Gastroesophageal sphincter (tissue), 4 donors: ENCODE results near the gene HSPBAP1. TPM values are rescaled to one million over a fixed set of nuclear protein-coding genes. Genes with fewer than 3 reads are reported as not detected.
A peak's percentile ranks its signal among the peaks of the same experiment; 100 is the strongest.

Experiments
- ATAC-seq: fragments of 150-250 bp; one replicate; pipeline ENCODE4 v1.9.1; 2016; ENCODE audit warnings: mild to moderate bottlenecking, moderate library complexity
- H3K27ac ChIP-seq, 4 donors: fragments of 200-600 bp; sonication (generic) in 3 of 4; 1 replicate in 3 of 4; 2 replicates in 1 of 4; pipeline ENCODE4 v1.5.1; 2016 to 2019
- H3K27me3 ChIP-seq: fragments of 200-600 bp; sonication (generic); one replicate; pipeline ENCODE4 v1.5.1; 2019
- H3K36me3 ChIP-seq, 2 donors: fragments of 200-600 bp; sonication (generic); one replicate each; pipeline ENCODE4 v1.5.1; 2019; ENCODE audit warnings: control low read depth in 1 of 2
- H3K4me1 ChIP-seq, 3 donors: fragments of 200-600 bp; sonication (generic); 1 replicate in 2 of 3; 2 replicates in 1 of 3; pipeline ENCODE4 v1.5.1; 2016 to 2019; ENCODE audit warnings: control low read depth in 2 of 3
- H3K4me3 ChIP-seq, 2 donors: fragments of 200-600 bp; sonication (generic); one replicate each; pipeline ENCODE4 v1.5.1; 2019; ENCODE audit warnings: mild to moderate bottlenecking in 1 of 2, moderate library complexity in 1 of 2
- H3K9me3 ChIP-seq, 3 donors: fragments of 200-600 bp; sonication (generic); one replicate each; pipeline ENCODE4 v1.5.1; 2017 to 2019; ENCODE audit warnings: control low read depth in 2 of 3
- EP300 ChIP-seq: sonication (generic); formaldehyde crosslinking; IDR thresholded peaks from one replicate; pipeline ENCODE4 v1.6.1; 2017; ENCODE audit warnings: antibody characterized with exemption, mild to moderate bottlenecking
- POLR2A ChIP-seq, 2 donors: fragments of 450-650 bp; IDR thresholded peaks; one replicate each; pipeline ENCODE4 v1.6.1; 2017; ENCODE audit warnings: antibody characterized with exemption in 2 of 2, mild to moderate bottlenecking in 2 of 2, moderate library complexity in 1 of 2
- POLR2AphosphoS5 ChIP-seq: sonication (generic); formaldehyde crosslinking; IDR thresholded peaks from one replicate; pipeline ENCODE4 v1.6.1; 2017; ENCODE audit warnings: antibody characterized with exemption
- WGBS, 2 donors: methylation state at CpG; one replicate each; pipeline ENCODE4 v1.1.5; 2018; ENCODE audit warnings: low coverage in 1 of 2; 5-methylcytosine and 5-hydroxymethylcytosine counted together
- total RNA-seq, 4 donors: library from RNA; depleted of rRNA; stranded (reverse); fragments of >200 nt; gene quantifications; one replicate each; pipeline ENCODE4 v1.1.0, GENCODE V29; 2016
- TF ChIP-seq, protein P1 (sequence below), 4 experiments: fragments of 200-600 bp in 2 of 4; fragments of 450-650 bp in 2 of 4; sonication (generic) in 1 of 4; IDR thresholded peaks; one replicate each; pipeline ENCODE4 v1.5.1; 2017 to 2019; ENCODE audit warnings: antibody characterized with exemption in 4 of 4, mild to moderate bottlenecking in 2 of 4, moderate library complexity in 2 of 4

The HSPBAP1 gene
- total RNA-seq, 4 donors from 2014 or later, result 7.0 to 18.5 (median 9.6) TPM

DNA sequence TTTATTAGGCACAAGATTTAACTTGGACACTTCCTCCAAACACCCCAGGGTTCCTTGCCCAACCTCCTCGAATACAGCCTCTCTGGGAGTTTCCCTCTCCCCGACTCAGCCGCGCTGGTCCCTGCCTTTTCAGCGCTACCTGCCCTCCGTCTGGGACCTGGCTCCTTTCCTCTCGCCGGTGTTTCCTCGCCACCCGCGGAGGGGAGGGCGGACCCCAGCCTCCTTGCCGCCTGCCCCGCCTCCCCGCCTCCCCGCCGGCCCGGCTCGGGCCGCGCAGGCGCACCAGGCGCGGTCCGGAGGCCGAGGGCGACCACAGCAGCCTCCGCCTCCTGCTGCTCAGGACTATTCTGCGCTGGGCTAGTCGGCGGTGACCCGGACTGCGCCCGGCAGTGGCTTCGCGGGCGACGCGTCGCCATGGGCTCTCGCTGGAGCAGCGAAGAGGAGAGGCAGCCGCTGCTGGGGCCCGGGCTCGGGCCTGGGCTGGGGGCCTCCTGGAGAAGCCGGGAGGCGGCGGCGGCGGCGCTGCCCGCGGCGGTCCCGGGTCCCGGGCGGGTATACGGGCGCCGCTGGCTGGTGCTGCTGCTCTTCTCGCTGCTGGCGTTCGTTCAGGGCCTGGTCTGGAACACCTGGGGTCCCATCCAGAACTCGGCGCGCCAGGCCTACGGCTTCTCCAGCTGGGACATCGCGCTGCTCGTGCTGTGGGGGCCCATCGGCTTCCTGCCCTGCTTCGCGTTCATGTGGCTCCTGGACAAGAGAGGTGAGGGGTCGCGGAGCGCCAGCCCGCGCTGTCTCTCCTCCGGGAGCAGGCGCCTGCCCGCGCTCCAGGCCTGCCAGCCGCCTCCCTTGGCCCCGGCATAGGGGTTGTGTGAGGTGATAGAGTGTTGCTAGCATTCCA lies 1.4 kb upstream of the HSPBAP1 start, which contains the start of gene SLC49A4:
Gene SLC49A4, plus strand, starts transcription at position 291 of the 895 bp plus-strand sequence. Its CDS starts 124 bp downstream, at position 415.
- 0% methylated on average over 5 to 9 of the region's 84 CpGs for WGBS, 2 donors
- no peaks in the 10 kb centered on the region for H3K27me3 ChIP-seq
- no peaks in the 10 kb centered on the region for H3K9me3 ChIP-seq
- peaks cover 2 to 56% (median 5%) of the 10 kb centered on the region in 3 donors for H3K4me1 ChIP-seq
- peak; percentile 70 for TF ChIP-seq POLR2AphosphoS5
- TF ChIP-seq POLR2A (IDR thresholded peaks at IDR 0.05), result peak; percentile 81 to 89
- peak; percentile 1 for TF ChIP-seq EP300
- TF ChIP-seq, protein P1, sequence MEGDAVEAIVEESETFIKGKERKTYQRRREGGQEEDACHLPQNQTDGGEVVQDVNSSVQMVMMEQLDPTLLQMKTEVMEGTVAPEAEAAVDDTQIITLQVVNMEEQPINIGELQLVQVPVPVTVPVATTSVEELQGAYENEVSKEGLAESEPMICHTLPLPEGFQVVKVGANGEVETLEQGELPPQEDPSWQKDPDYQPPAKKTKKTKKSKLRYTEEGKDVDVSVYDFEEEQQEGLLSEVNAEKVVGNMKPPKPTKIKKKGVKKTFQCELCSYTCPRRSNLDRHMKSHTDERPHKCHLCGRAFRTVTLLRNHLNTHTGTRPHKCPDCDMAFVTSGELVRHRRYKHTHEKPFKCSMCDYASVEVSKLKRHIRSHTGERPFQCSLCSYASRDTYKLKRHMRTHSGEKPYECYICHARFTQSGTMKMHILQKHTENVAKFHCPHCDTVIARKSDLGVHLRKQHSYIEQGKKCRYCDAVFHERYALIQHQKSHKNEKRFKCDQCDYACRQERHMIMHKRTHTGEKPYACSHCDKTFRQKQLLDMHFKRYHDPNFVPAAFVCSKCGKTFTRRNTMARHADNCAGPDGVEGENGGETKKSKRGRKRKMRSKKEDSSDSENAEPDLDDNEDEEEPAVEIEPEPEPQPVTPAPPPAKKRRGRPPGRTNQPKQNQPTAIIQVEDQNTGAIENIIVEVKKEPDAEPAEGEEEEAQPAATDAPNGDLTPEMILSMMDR (IDR thresholded peaks at IDR 0.05), result peak in 2 of 4 experiments; percentile 16 to 29
- H3K36me3 ChIP-seq, result no peaks in the 10 kb centered on the region
- H3K27ac ChIP-seq, result peak within 1 kb of the TSS; percentile 91 to 99 (median 94)
- peak within 1 kb of the TSS; percentile 63 to 72 for H3K4me3 ChIP-seq
- peak; percentile 78 for ATAC-seq

DNA sequence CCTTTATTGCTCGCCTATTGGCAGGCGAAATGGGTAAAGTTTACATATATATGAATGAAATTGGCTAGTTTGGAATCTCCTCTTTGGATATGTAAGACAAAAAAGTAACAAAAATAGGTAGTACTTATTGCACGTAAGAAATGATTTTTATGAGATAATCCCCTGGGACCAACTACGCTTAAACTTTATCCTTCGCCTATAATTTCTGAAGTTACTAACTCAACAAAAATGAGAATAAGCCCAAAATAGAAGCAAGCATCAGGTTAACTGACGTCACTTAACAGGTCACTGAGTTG lies 800 bp upstream of the HSPBAP1 start:
- 0% methylated on average over 6 of the region's 6 CpGs for WGBS, 2 donors
- no peak for ATAC-seq

GRCh38 chr3:122789585-122790273 lies 3.9 kb downstream of the HSPBAP1 start:
- H3K27ac ChIP-seq, result no peak overlapping the region
- no peaks in the 10 kb centered on the region for H3K36me3 ChIP-seq
- WGBS, 2 donors, result 89 to 92% methylated on average over 8 to 11 of the region's 11 CpGs
- TF ChIP-seq EP300, result no peak
- no peak for TF ChIP-seq POLR2AphosphoS5
- TF ChIP-seq, protein P1 (IDR thresholded peaks at IDR 0.05), result no peak
- no peak for TF ChIP-seq POLR2A (IDR thresholded peaks at IDR 0.05)
- no peaks in the 10 kb centered on the region for H3K27me3 ChIP-seq
- no peaks in the 10 kb centered on the region for H3K9me3 ChIP-seq
- no peak overlapping the region for H3K4me3 ChIP-seq
- H3K4me1 ChIP-seq, result peaks cover 0 to 43% (median 0%) of the 10 kb centered on the region in 3 donors
- ATAC-seq, result no peak

More for the DNA sequence above, 800 bp upstream of the HSPBAP1 start:
- Histone ChIP-seq H3K27me3 (no peaks in the 10 kb centered on the region), H3K27ac (peak overlapping the region; percentile 91 to 99 (median 94)), H3K4me1 (peaks cover 2 to 55% (median 5%) of the 10 kb centered on the region in 3 donors), H3K36me3 (no peaks in the 10 kb centered on the region), H3K9me3 (no peaks in the 10 kb centered on the region), H3K4me3 (peak overlapping the region; percentile 63 to 72)
- TF ChIP-seq POLR2AphosphoS5 (no peak), POLR2A (IDR thresholded peaks at IDR 0.05) (no peak), EP300 (peak; percentile 4)
- TF ChIP-seq, protein P1 (IDR thresholded peaks at IDR 0.05), result no peak

GRCh38 chr3:122787872-122788271 lies 5.8 kb downstream of the HSPBAP1 start:
- Histone ChIP-seq H3K4me1 (peaks cover 0 to 38% (median 0%) of the 10 kb centered on the region in 3 donors), H3K9me3 (no peaks in the 10 kb centered on the region), H3K4me3 (no peak overlapping the region), H3K27me3 (no peaks in the 10 kb centered on the region), H3K27ac (no peak overlapping the region), H3K36me3 (no peaks in the 10 kb centered on the region)
- ATAC-seq, result no peak
- WGBS, 2 donors, result 90 to 95% methylated on average over 2 of the region's 2 CpGs
- TF ChIP-seq, protein P1 (IDR thresholded peaks at IDR 0.05), result no peak
- TF ChIP-seq EP300, result no peak
- no peak for TF ChIP-seq POLR2AphosphoS5
- TF ChIP-seq POLR2A (IDR thresholded peaks at IDR 0.05), result no peak
